Fibroblast of villous mesenchyme (primary cell): ENCODE measurements around the gene TEX26. TPM values are rescaled to one million over a fixed set of nuclear protein-coding genes. Genes with fewer than 3 reads are reported as not detected.
A peak's percentile ranks its signal among the peaks of the same experiment; 100 is the strongest.

Experiments used
- DNase-seq: peaks from one replicate; pipeline ENCODE4 v3.0.0-alpha.2; 2010; ENCODE audit warnings: low read depth
- H3K4me3 ChIP-seq: 2 replicates; pipeline ENCODE4 v1.5.1; 2011; ENCODE audit warnings: low read depth, mild to moderate bottlenecking, low read length
- total RNA-seq: library from RNA; depleted of rRNA; stranded (reverse); fragments of >200 nt; gene quantifications from 2 replicates; pipeline ENCODE4 v1.2.3, GENCODE V29; 2012
- TF ChIP-seq, protein P1 (sequence below): IDR thresholded peaks from 2 replicates; pipeline ENCODE4 v1.5.1; 2012; ENCODE audit warnings: low read depth, mild to moderate bottlenecking, low read length; ENCODE audit not compliant: insufficient read depth

The TEX26 gene
- total RNA-seq, 1 donor, result under 0.01 TPM

DNA sequence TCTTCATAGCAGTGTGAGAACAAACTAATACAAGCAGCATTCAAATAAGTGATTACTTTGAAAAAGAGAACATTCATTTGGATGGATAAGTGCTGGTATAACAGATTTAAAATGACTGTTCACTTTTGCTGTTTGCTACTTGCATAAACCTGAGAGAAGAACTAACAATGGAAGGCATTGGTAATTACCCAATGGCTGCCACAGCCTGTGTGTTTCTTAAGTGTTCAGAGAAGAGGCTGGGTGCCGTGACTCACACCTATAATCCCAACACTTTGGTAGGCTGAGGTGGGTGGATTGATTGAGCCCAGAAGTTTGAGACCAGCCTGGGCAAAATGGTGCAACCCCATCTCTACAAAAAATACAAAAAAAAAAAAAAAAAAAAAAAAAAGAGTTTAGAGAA lies 4.9 kb upstream of the TEX26 start:
- H3K4me3 ChIP-seq, result no peak overlapping the region
- DNase-seq, result no peak
- TF ChIP-seq, protein P1, sequence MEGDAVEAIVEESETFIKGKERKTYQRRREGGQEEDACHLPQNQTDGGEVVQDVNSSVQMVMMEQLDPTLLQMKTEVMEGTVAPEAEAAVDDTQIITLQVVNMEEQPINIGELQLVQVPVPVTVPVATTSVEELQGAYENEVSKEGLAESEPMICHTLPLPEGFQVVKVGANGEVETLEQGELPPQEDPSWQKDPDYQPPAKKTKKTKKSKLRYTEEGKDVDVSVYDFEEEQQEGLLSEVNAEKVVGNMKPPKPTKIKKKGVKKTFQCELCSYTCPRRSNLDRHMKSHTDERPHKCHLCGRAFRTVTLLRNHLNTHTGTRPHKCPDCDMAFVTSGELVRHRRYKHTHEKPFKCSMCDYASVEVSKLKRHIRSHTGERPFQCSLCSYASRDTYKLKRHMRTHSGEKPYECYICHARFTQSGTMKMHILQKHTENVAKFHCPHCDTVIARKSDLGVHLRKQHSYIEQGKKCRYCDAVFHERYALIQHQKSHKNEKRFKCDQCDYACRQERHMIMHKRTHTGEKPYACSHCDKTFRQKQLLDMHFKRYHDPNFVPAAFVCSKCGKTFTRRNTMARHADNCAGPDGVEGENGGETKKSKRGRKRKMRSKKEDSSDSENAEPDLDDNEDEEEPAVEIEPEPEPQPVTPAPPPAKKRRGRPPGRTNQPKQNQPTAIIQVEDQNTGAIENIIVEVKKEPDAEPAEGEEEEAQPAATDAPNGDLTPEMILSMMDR, result no peak

DNA sequence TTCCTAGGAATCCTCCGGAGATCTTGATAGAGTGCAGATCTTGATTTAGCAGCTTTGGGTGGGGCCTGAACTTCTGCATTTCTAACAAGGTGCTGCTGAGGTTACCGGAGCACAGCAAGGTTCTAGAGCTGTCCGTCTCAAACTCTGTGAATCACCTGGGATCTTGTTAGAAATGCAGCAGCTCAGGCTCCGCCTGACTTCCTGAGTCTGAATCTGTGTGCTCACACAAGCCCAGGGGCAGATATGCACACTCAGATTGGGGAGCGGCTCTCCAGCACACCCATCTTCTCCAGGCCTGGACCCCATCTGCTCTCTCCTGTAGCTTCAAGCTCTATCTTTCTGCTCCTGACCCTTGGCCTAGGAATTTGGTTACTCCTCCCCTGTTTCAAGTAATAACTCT lies 3.5 kb upstream of the TEX26 start:
- H3K4me3 ChIP-seq, result no peak overlapping the region
- no peak for DNase-seq

DNA sequence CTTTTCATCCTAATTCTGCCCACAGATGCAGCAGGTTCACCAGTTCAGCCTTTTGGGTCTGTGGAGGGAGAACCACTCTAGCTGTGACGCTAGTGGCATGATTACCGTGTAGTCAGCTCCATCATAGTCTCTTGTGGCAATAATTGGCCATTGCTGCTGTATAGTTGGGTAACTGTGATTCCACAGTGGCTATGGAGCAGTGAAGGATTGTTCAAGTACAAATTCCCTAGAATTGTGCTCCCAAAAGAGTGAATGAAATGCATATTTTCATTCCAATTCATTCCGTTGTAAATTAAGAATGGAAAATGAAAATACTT lies 856 bp downstream of the TEX26 start:
- no peak overlapping the region for H3K4me3 ChIP-seq
- no peak for DNase-seq
- TF ChIP-seq, protein P1, result no peak

More for the DNA sequence above, 3.5 kb upstream of the TEX26 start:
- TF ChIP-seq, protein P1, result no peak

DNA sequence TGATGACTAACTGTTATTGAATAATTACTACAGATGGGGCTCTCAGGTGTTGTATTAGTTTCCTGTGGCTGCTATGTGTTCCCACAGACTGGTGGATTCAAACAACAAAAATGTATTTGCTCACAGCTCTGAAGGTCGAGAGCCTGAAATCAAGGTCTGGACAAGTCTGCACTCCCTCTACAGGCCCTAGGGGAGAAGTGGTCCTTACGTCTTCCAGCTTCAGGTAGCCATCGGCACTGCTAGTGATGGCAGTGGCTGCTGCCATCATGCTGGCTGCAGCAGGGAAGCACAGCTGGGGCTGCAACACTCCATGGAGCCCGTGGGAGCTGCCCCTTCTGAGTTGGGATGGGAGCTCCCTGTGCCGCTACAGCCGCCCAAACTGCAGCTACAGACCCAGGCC lies 1.9 kb downstream of the TEX26 start:
- TF ChIP-seq, protein P1, result peak; percentile 20
- DNase-seq, result peak; percentile 9

GRCh38 chr13:30934803-30935202 lies 2.3 kb downstream of the TEX26 start:
- no peak overlapping the region for H3K4me3 ChIP-seq
- TF ChIP-seq, protein P1, result no peak
- DNase-seq, result no peak

More for the DNA sequence above, 1.9 kb downstream of the TEX26 start:
- no peak overlapping the region for H3K4me3 ChIP-seq

GRCh38 chr13:30936971-30937370 lies 4.5 kb downstream of the TEX26 start:
- no peak overlapping the region for H3K4me3 ChIP-seq
- DNase-seq, result no peak
- TF ChIP-seq, protein P1, result no peak

DNA sequence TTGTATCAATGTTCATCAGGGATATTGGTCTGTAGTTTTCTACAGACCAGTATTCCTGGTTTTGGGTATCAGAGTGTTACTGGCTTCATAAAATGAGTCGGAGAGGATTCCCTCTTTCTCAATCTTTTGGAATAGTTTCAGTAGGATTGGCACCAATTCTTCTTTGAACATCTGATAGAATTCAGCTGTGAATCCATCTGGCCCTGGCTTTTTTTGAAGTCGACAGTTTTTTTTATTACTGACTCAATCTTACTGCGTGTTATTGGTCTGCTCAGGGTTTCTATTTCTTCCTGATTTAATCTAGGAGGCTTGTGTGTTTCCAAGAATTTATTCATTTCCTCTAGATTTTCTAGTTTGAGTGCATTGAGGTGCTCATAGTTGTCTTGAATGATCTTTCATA lies 11.4 kb downstream of the TEX26 start:
- no peak overlapping the region for H3K4me3 ChIP-seq
- DNase-seq, result no peak
- TF ChIP-seq, protein P1, result no peak
